Central memory CD8-positive, alpha-beta T cell (primary cell): ENCODE measurements around the gene KRT82.

ENCODE experiments used
- ATAC-seq: fragments of 150-1000 bp; cut with Tn5 transposase; replicated peaks from 2 replicates; pipeline ENCODE4 v1.10.0; 2022; ENCODE audit warnings: mild to moderate bottlenecking, moderate FRiP score, moderate number of reproducible peaks; ENCODE audit not compliant: poor library complexity, severe bottlenecking; ENCODE audit errors: extremely low read depth
- DNase-seq, 2 donors: peaks; one replicate each; pipeline ENCODE4 v3.0.0; 2021; ENCODE audit warnings: low spot score in 2 of 2
- H3K27ac Mint-ChIP-seq: one replicate; pipeline ENCODE4 v1.8.0; 2022; ENCODE audit warnings: low read depth, mild to moderate bottlenecking, moderate library complexity, mixed read lengths
- H3K27me3 Mint-ChIP-seq: one replicate; pipeline ENCODE4 v1.8.0; 2022; ENCODE audit warnings: mixed read lengths
- H3K36me3 Mint-ChIP-seq: one replicate; pipeline ENCODE4 v1.8.0; 2022; ENCODE audit warnings: mild to moderate bottlenecking, moderate library complexity, mixed read lengths; ENCODE audit not compliant: insufficient read depth
- H3K4me1 Mint-ChIP-seq: one replicate; pipeline ENCODE4 v1.8.0; 2022; ENCODE audit warnings: mixed read lengths
- H3K4me3 Mint-ChIP-seq: one replicate; pipeline ENCODE4 v1.8.0; 2022; ENCODE audit warnings: mild to moderate bottlenecking, moderate library complexity, mixed read lengths
- H3K9me3 Mint-ChIP-seq: one replicate; pipeline ENCODE4 v1.8.0; 2022; ENCODE audit warnings: mixed read lengths

Gene KRT82

DNA sequence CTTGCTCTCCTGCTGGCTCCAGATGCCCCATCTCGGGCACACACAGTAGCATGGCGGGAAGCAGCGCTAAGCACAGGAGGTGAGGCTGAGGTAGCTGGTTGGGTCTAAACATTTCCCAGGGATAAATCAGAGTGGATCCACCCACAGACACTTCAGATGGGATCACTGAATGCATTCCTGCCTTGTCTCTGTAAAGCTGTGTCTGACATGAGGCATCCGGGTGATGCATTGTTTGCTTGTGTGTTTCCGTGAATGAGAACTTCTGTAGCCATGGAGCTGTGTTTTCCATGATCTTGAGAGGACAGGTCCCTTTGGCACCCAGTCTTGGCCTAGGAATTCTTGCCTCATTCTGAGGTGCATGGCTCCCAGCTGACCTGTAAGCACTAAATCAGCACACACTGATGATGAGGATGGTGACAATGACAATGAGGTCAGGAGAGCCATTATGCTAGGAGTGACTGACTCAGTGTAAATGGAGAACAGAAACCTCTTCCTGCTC is 34.7 kb upstream of the KRT82 start:
- DNase-seq (no peak), ATAC-seq (no peak)
- Mint-ChIP-seq H3K4me3 (no peak overlapping the region), H3K27me3 (peaks cover 63% of the 10 kb centered on the region), H3K36me3 (no peaks in the 10 kb centered on the region), H3K9me3 (no peaks in the 10 kb centered on the region), H3K27ac (no peak overlapping the region), H3K4me1 (no peaks in the 10 kb centered on the region)

DNA sequence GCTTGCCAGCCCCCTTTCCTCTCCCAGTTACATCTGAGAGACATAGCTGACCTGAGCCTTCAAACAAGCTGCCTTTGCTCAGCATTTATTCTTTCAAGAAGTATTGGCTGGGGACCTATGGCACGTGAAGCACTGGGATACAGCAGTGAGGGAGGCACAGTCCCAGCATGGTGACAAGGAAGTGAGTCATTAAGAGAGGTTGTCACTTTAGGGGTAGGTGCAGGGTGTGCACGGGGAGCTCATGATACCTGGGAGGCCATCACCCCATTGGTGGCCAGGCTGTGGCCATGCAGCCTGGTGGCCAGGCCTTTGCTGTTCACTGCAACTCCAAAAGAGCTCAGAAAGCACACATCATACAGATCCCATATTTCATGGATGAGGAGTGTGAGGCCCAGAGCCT is 33.7 kb upstream of the KRT82 start:
- Mint-ChIP-seq H3K27me3 (peaks cover 74% of the 10 kb centered on the region), H3K4me3 (no peak overlapping the region), H3K9me3 (no peaks in the 10 kb centered on the region), H3K4me1 (no peaks in the 10 kb centered on the region), H3K36me3 (no peaks in the 10 kb centered on the region), H3K27ac (no peak overlapping the region)
- DNase-seq (no peak), ATAC-seq (no peak)

DNA sequence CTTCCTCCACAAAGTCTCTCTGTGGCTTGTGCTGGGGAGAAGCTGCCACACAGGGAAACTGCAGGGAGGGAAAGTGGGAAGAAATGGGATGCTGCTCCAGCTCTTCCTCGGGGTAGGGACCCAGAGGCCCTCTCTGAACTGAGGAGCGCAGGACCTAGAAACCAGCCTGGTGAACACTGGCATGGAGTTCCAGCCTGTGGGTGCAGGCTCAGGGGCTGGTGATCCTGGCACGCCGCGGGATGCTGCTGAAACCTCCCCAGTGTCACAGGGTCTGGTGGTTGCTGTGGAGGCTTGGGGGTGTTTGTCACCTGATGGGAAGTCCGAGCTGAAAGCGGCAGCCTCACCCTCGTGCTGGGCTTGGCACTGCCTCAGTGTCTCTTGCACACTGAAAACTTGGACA is 33.3 kb upstream of the KRT82 start:
- Mint-ChIP-seq H3K27me3 (peaks cover 78% of the 10 kb centered on the region), H3K4me1 (no peaks in the 10 kb centered on the region), H3K9me3 (no peaks in the 10 kb centered on the region), H3K4me3 (no peak overlapping the region), H3K36me3 (no peaks in the 10 kb centered on the region), H3K27ac (no peak overlapping the region)
- ATAC-seq (no peak), DNase-seq (no peak)

DNA sequence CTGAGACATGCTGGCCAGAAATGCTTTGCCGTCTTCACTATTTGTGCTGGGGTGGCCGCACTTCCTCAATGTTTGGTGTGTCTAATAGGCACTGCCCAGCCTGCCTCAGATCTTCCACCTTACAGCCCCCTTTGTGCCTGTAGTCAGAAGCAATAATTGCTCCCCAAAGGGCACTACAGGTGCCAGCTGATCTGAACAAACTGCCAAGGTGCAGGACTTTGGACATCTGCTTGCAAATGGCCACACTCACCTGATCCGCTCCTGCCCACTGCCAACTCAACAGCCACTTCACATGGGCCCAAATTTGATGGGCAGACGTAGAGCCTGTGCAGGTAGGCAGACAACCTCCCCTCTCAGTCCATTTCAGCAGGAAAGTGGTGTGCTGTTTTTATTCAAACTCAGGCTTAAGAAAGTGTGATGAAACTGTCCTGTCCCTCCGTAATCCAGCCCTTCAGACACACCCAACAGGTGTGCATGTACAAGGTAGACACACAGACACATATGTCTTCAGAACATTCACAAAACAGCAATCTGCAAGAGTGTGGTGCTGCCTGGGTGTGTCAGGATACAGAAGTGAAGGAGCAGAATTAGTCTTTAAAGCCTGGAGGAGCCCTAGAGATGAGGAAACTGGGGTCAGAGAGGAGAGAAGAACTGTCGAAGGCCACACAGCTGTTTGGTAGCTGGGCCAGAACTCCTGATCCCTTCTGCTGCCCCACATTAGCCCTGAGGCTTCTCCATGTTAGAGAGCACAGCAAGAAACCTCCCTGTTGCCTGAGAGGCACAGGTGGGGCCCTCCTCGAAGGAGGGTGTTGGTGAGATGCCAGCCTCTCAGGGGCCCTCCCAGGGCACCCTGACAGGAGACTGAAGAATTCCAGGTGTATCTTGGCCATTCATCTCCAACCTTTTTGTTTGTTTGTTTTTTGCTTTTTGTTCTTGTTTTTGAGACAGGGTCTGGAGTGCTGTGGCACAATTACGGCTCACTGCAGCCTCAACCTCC is 32.5 kb upstream of the KRT82 start:
- DNase-seq (no peak), ATAC-seq (no peak)
- H3K36me3 Mint-ChIP-seq: no peaks in the 10 kb centered on the region
- no peaks in the 10 kb centered on the region for H3K4me1 Mint-ChIP-seq
- H3K9me3 Mint-ChIP-seq: no peaks in the 10 kb centered on the region
- no peak overlapping the region for H3K4me3 Mint-ChIP-seq
- no peak overlapping the region for H3K27ac Mint-ChIP-seq
- peaks cover 82% of the 10 kb centered on the region for H3K27me3 Mint-ChIP-seq

DNA sequence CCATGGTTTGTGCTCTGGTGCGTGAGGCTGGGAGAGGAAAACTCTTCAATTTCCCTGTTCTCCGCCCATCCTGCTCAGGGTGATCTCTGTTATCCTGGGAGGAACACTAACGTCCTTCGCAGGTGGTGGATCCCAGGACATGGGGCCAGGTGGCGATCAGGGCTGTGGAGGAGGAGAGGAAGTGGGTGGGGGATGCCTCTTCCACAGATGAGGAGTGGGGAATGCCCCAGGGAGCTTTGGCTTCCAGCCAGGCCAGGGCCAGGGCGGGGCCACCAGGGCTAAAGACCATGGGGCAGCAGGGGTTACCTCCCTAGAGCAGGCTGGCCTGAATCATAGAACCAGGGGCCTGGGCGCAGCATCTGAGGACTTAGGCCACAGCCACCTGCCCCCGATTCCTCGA is 31.4 kb upstream of the KRT82 start:
- Mint-ChIP-seq H3K9me3 (no peaks in the 10 kb centered on the region), H3K4me1 (no peaks in the 10 kb centered on the region), H3K27me3 (peaks cover 82% of the 10 kb centered on the region)

DNA sequence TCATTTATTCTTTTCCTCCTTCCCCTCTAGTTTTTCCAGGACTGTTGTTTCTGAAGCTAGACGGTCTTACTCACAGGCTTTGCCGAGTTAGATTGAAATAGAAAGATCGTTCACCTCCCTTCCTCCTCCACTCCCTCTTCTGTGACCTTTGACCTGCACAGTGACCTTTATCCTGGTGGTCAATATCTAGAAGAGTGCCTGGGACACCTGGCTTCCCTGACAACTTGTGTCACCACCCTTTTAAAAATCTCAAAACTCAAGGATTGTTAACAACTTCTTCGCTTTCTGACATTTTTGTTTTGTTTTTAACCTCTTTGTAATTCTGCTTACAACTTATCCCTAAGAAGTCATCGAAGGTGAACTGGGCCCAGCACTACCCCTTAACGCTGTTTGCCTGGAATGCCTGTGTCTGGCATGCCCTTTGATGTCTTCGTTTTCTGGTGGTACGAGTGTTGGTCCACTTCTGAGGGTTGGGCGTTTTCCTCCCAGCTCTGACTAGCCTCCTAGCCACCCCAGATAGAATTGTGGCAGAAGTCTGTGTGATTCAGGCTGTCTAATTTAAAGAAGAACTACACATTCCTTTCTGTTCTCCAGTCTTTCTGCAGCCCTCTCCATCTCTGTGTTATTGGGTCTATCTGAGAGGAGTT is 30.8 kb upstream of the KRT82 start:
- no peak overlapping the region for H3K4me3 Mint-ChIP-seq
- ATAC-seq (no peak), DNase-seq (no peak)
- peaks cover 82% of the 10 kb centered on the region for H3K27me3 Mint-ChIP-seq
- H3K36me3 Mint-ChIP-seq: no peaks in the 10 kb centered on the region
- H3K27ac Mint-ChIP-seq: no peak overlapping the region
- no peaks in the 10 kb centered on the region for H3K9me3 Mint-ChIP-seq
- H3K4me1 Mint-ChIP-seq: no peaks in the 10 kb centered on the region

More for the DNA sequence above, 31.4 kb upstream of the KRT82 start:
- Mint-ChIP-seq H3K4me3 (no peak overlapping the region), H3K27ac (no peak overlapping the region), H3K36me3 (no peaks in the 10 kb centered on the region)
- ATAC-seq (no peak), DNase-seq (no peak)

DNA sequence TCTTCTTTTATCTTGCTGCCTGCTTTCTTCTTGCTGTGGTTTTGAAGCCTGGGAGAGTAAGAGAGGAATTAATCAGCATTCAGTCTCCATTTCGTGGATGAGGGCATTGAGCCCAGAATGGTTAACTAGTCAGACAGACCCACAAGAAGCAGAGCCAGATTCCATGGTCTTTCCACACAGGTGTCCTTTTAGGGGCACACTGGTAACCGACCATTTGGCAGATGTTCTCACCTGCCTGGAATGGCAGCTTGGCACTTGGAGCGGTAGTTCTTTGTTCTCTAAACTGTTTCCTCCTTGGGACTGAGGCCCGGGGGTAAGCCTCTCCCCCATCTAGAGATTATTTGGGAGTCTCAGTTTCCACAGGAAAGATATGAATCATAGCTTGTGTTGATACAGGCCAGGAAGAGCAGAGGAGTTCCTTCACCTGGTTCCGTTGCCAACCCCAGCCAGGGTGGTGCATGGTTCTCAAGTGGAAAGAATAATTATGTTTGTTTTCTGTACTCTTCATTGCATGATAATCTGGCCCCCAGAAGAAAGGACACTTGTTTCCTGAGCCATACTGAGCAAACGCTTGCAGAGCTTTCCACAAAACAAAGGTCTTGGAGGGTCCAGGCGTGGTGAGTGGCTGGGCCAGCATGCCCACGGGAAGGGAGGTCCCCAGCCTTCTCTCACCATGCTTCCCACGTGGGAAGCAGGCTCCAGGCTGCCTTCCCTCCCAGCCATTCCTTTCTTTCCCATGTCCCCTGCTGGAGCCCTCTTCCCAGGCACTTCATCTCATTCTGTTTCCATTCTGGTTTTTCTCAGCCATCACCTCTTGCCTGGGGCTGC is 30.1 kb upstream of the KRT82 start:
- Mint-ChIP-seq H3K9me3 (no peaks in the 10 kb centered on the region), H3K4me1 (no peaks in the 10 kb centered on the region), H3K36me3 (no peaks in the 10 kb centered on the region), H3K27me3 (peaks cover 82% of the 10 kb centered on the region), H3K4me3 (no peak overlapping the region), H3K27ac (no peak overlapping the region)
- ATAC-seq (no peak), DNase-seq (no peak)

DNA sequence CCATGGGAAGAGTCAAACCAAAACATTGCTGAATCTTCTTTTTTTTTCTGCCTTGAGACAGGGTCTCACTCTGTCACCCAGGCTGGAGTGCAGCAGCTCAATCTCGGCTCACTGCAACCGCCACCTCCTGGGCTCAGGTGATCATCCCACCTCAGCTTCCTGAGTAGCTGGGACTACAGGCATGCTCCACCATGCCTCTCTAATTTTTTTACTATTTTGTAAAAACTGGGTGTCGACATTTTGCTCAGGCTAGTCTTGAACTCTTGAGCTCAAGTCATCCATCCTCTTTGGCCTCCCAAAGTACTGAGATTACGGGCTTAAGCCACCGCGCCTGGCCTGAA is 29.5 kb upstream of the KRT82 start:
- Mint-ChIP-seq H3K27ac (no peak overlapping the region), H3K4me1 (no peaks in the 10 kb centered on the region), H3K9me3 (no peaks in the 10 kb centered on the region), H3K27me3 (peaks cover 82% of the 10 kb centered on the region), H3K4me3 (no peak overlapping the region), H3K36me3 (no peaks in the 10 kb centered on the region)
- DNase-seq (no peak), ATAC-seq (no peak)

DNA sequence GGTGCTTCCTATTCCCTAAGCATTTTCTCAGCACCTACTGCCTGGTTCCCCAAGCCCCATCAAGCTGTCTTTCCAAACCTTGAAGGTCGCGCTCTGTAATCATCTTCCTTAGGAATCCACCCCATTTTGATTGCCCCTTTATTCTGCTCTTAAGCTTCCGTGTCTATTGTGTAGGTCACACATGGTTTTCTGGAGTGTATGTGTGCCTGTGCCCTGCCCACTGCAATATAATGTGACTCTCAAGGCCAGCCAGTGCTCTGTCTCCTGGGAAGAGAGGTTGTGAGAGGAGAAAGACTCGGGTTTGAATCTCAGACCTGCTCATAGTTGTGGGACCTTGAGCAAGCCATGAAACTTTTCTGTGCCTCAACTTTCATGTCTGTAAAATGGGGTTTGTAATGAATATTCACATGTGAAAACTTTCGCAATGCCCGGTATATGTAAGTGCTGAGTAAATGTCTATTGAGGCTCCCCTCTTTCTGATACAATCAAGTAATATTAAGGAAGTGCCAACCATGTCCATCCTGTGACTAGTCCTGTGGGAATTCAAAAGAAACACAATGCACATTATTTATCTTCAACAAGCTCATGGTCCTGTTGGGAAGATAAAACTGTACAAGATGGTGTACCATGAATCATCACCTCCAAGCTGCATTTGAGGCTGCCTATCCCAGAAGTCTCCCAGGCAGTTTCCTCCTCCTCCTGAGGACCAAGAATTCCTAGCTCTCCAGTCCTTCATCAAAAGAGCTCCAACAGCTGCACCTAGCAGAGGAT is 28.8 kb upstream of the KRT82 start:
- peaks cover 2% of the 10 kb centered on the region for H3K36me3 Mint-ChIP-seq
- H3K27ac Mint-ChIP-seq: no peak overlapping the region
- DNase-seq (no peak), ATAC-seq (no peak)
- no peak overlapping the region for H3K4me3 Mint-ChIP-seq
- peaks cover 84% of the 10 kb centered on the region for H3K27me3 Mint-ChIP-seq
- H3K4me1 Mint-ChIP-seq: no peaks in the 10 kb centered on the region
- H3K9me3 Mint-ChIP-seq: no peaks in the 10 kb centered on the region

DNA sequence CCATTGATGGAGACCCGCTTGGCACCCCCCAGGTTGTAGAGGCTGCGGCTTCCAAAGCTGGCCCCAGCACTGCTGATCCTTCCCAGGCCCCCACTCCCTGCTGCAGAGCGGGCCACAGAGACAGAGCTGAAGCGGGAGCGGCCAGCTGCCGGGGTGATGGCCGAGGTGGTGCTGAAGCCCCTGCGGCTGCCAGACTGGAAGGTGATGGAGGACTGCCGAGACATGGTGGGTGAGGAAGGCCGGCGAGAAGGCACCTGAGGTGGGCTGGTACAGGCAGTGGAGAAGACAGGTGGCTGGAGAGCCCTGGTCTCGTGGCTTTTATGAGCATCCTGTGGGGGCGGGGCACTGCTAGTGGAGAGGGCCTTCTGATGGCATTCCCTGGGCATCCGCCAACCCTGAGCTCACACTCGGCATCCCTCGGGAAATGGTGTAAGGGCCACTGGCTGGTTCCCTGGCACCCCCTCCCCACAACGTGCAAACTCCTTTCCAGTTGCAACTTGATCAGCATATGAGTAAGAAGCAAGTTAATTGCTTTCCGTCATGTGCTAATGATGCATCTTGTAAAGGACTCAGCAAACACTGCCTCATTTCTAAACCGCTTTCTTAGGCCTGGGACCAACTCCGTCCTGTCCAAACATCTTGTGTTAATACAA is 28.1 kb upstream of the KRT82 start, which contains the start of gene KRT75:
Gene KRT75 (minus strand): TSS at position 291 of the 653 bp plus-strand sequence. CDS start 67 bp downstream, at position 224.
- Mint-ChIP-seq H3K36me3 (peaks cover 2% of the 10 kb centered on the region), H3K4me3 (no peak within 1 kb of the TSS), H3K4me1 (no peaks in the 10 kb centered on the region), H3K27me3 (peaks cover 85% of the 10 kb centered on the region), H3K9me3 (no peaks in the 10 kb centered on the region), H3K27ac (no peak within 1 kb of the TSS)
- ATAC-seq (no peak), DNase-seq (no peak)

DNA sequence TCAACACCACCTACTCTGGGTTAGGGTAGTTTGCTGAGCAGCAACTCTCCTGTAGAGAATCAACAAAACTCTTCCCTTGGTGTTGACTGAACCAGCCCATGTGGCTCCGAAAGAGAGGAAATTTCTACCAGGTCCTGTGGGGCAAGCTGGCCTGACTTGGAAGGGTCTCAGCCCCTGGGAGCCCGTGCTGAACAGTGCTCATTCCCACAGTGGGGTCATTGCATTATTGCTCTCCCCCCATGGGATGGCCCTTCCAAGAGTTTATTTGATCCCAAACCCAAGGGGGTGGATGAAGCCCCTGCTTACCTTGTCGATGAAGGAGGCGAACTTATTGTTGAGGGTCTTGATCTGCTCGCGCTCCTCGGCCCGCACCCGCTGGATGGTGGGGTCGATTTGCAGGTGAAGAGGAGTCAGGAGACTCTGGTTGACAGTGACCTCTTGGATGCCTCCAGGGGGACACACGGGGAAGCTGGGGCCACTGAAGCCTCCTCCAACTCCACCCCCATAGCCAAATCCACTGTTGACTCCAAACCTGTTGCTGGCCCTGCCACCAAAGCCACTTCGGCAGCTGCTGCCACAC is 27.5 kb upstream of the KRT82 start:
- Mint-ChIP-seq H3K4me1 (no peaks in the 10 kb centered on the region), H3K9me3 (no peaks in the 10 kb centered on the region), H3K4me3 (no peak overlapping the region), H3K27ac (no peak overlapping the region), H3K27me3 (peaks cover 91% of the 10 kb centered on the region), H3K36me3 (peaks cover 2% of the 10 kb centered on the region)
- DNase-seq (no peak), ATAC-seq (no peak)
